ENCODE results near the gene ABHD12.

Gene ABHD12

DNA sequence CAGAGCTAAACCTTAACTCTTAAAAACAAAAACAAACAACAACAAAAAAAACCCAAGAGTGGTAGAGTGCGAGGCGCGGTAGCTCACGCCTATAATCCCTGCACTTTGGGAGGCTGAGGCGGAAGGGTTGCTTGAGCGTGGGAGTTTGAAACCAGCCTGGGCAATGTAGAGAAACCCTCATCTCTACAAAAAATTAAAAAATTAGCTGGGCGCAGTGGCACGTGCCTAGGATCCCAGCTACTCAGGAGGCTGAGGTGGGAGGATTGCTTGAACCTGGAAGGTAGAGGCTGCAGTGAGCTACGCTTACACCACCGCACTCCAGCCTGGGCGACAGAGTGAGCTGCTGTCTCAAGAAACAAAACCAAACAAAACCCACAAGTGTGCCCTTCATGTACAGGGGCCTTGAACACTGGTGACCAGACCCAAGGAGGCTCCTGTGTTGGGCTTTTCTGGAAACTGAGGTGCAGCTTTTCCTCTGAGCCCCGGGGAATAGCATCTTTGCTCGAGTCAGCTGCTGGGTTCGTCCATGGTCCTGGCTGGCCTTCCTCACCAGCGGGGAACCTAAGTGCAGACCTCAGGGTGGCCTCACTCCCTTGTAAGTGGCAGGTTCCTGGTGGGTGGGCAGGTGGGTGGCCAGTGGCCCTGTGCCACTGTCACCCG lies 102.9 kb downstream of the ABHD12 start:
- no peak for DNase-seq

DNA sequence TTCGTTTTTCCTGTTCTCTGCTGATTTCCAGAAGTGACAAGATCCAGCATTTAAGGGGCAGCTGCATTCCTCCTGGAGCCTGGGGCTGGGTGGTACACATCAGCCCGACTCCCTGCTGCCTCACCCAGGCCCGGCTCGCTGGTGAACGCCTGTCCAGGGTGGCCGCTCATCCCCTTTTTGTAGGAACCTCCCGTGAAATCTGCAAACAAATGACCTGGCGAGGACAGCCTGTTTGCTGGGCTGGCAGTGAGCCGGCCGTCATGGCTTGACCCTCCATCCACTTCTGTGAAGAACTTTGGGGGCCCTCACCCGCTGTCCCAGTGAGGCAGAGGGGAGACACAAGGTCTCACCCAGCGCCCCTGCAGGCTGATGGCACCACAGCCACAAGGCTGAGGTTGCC lies 103.7 kb downstream of the ABHD12 start:
- DNase-seq = no peak

DNA sequence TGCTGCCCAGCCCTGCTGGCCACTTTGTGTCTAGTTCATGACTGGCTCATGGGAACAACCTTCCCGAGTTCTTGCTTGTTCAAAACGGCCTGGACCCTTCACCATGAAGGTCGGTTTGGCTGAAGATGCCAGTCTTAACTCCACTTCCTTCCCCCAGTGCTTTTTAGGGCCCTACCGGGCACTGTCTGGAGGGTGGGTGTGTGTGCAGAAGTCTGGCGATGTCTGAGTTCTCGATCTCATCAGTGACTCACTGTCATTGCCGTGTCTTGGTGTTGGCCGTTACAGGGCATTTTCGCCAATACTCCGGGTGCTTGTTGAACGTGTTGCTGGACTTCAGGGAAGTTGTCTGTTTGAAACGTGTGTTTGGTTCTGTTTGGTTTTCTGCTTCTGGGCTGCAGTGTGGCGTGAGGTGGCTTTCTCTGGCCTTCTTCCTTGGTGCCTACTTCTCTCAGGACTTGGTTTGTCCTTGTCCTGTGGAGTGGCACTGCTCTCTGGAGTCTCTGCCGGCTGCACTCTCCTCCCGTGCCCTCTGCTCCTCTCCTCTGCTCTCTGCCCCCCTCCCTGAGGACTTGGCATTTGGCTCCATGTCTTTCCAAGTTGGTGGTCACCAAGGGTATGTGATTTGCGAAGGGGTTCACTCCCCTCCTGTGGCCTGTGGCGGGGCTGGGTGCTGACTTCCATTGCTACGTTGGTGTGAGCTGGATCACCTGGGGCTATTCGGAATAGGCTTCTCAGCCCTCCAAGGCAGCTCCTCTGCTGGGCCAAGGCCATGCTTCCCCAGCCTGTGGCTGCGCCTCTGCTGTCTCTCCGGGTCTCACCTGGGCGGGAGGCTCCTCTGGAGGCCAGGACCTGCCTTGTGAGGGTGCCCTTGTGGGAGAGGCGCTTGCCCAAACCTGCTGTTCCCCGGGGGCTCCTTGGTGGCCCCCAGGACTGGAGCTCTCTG lies 104.5 kb downstream of the ABHD12 start:
- no peak for DNase-seq

DNA sequence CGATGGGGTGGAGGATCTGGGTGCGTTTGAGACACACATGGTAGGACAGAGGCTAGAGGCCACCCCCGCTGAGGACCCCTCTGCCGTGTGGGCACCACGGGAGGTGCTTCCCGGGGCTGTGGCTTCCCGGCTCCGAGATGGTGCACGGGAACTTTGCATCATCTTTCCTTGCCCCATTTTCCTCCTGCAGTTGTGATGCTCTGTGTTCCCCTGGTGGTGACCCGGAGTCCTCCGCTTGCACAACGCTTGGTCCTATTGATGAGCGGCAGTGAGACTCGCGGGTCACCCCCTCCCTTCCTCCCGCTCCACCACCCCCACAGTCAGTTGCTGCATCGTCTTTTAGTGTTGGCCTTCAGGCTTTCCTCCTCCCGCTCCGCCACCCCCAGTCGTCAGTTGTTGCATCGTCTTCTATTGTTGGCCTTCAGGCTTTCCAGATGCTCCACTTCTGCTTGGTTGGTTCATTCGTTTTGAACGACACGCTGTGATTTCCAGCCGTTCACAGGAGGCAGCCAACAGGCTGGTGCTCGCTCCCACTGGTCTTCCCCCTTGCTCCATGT lies 105.5 kb downstream of the ABHD12 start:
- DNase-seq = no peak

DNA sequence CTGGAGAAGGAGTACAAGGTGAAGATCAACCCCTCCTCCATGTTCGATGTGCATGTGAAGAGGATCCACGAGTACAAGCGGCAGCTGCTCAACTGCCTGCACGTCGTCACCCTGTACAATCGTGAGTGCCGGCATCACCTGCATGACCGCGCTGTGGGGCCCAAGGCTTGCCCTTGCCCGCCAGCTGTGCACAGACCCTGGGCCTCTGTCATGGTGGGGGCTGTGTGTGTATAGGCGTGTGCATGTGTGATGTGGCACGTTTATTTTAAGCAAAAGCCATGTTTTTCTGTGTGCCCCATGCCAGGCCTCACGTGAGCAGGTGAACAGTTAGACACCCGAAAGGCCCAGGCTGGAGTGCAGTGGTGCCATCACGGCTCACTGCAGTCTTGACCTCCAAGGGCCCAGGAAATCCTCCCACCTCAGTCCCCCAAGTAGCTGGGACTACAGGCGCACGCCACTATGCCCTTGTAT lies 106.5 kb downstream of the ABHD12 start:
- DNase-seq = no peak

DNA sequence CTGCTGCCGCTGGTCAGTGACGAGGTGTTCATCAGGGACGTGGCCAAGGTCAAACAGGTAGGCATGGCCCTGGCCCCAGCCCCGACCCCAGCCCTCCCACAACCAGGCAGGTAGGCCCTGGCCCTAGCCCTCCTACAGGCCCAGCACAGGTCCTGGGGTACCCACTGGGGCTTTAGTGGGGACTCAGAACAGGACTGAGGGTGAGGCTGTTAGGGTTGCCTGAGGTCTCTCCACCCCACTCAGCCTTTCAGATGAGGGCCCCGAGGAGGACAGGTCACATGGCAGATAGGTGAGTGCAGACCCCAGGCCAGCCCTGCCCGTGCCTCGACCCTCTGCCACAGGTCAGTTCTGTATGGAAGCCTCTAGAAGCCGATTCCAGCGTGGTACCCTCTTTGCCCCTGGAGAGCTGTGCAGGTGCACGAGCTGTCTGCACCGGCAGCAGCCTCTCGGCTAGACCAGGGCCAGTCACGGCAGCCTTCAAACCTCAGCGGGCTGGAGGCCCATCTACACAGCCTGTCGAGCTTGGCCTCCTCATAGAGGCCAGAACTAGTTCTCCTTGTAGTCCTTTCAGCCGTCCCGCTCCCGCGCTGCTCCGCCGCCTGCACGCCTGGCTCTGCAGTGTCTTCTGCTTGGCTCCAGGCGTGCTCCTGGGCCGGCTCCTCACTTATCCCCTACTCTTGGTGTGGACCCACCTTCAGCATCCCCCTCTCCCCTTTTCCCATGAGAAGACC lies 107.2 kb downstream of the ABHD12 start:
- DNase-seq = no peak

DNA sequence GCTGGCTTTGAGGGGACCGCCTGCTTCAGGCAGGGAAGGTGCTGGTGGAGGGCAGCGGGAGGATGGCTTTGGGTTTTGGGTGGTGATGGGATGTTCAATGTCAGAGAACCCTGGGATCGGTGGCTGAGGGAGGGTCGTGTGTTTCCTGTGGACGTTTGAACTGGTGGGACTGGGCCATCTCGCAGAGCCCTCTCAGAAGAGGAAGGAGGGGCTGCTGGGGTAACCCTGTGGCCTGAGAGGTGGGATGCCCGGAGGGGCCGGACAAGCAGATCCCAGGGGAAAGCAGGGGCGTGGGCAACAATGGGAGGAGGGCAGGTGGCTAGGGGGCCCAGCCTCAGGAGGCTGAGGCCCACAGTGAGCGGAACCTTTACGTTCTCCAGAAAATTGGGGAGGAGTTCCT lies 107.8 kb downstream of the ABHD12 start:
- no peak for DNase-seq

DNA sequence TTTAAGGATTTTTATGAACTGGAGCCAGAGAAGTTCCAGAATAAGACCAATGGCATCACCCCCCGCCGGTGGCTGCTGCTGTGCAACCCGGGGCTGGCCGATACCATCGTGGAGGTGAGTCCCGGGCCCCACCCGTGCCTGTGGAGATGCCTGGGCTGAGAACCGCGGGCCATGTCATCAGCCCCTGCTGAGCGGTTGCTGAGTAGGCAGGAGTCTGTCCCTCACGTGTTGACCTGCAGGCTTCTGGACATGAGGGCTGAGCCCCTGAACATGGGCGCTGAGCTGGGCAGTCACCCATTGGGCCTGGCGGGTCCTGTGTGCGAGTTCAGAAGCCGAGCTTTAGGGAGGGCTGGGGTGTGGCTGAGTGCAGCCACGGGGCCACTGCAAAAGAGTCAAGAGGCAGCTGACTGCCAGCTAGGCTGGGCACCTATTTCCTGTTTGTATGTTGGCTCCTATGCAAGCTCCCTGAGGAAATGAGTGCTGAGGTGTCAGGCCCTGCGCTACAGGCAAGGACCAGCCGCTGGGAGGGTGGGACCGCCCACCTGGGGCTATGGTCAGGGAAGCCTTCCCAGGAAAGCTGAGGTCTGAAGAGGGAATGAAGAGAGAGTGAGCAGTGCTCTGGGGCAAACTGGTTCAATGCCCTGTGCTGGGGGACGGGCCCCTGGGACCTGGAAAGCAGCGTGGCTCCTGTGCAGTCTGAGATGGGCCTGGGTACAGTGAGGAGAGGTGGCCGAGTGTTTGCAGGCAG lies 108.4 kb downstream of the ABHD12 start:
- no peak for DNase-seq

DNA sequence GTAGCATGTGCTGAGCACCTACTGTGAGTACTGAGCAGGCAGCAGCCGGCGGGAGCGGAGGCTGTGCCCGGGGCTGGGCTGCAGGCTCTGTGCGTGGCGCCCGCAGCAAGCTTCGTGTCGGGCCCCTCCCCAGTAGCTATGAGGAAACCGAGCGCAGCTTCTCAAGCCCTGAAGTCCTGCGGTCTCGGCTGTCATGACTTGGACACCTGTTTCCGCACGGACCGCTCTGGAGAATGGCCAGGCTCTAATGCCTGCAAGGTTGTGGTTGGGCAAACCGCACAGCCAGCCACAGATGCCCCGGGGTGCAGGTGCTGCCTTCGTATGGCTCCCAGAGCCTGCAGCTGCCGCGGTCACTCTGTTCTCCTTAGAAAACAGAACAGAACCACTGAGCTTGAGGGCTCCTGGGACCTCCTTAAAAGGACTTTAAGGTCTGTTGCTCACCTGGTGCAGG lies 109.1 kb downstream of the ABHD12 start:
- no peak for DNase-seq

DNA sequence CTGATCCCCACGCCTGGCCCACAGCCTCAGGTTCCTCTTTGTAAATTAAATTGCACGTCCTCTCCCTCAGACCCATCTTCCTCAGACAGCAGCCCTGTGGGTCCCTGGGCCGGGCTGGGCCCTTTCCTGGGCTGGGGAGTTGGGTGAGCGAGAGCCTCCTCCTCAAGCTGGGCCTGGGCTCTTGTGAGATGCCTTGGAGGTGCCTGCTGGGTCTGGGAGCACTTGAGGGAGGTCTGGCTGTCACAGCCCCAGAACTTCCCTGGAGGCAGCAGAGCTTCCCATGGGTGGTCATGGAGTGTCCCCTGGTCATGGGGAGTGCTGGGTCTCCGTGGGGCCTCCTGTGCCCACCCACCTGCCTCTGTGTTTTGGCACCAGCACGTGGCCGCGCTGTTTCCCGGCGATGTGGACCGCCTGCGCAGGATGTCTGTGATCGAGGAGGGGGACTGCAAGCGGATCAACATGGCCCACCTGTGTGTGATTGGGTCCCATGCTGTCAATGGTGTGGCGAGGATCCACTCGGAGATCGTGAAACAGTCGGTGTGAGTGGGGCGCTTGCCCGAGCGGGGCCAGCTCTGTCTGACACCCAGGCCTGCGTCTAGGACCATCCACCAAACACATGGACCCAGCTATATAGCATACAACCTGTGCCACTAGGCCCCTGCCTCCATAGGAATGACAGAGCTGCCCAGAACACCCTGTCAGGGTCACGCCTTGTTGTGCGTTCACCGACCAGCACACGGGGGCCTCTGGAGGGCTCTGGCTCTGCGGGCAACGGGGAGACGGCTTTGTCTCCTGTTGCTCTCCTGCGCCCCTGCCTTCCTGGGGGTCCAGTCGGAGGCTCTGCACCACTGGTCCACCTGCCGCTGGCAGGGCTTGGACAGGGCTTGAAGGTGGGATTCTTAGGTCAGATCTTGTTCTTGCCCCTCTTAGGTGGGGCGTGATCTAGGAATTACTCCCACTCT lies 109.8 kb downstream of the ABHD12 start:
- DNase-seq = no peak

DNA sequence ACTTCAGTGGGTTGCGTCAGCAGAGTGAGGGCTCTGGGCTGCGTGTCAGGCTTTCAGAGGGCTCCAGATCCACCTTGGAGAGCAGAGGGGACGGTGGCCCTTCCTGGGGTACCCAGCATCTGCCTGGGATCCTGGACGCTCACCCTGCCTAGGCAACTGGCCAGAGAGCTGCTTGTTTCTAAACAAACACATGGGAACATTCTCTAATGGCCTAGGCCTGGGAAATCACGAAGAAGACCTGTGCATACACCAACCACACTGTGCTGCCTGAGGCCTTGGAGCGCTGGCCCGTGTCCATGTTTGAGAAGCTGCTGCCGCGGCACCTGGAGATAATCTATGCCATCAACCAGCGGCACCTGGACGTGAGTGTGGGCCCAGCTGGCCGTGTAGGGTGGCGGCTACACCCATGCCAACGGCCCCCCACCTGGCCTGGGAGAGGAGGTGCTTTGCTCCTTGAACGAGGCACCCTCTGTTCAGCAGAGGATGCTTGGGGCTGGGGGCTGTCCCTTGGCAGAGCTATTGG lies 110.5 kb downstream of the ABHD12 start:
- DNase-seq = no peak

DNA sequence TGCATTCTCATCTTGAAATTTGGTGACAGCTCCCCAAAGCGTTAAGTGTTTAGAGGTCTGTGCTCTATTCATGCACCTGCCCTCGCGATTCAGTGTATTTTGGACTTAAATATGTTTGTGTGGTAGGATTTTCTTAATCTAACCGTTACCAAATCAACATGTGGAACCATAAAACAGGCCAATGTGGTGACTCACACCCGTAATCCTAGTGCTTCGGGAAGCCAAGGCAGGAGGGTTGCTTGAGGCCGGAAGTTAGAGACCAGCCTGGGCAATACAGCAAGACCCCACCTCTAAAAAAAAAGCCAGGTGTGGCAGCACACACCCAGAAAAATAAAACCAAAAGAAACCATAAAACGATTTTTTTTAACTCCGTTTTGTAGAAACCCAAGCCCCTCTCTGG lies 111.2 kb downstream of the ABHD12 start:
- DNase-seq = no peak

DNA sequence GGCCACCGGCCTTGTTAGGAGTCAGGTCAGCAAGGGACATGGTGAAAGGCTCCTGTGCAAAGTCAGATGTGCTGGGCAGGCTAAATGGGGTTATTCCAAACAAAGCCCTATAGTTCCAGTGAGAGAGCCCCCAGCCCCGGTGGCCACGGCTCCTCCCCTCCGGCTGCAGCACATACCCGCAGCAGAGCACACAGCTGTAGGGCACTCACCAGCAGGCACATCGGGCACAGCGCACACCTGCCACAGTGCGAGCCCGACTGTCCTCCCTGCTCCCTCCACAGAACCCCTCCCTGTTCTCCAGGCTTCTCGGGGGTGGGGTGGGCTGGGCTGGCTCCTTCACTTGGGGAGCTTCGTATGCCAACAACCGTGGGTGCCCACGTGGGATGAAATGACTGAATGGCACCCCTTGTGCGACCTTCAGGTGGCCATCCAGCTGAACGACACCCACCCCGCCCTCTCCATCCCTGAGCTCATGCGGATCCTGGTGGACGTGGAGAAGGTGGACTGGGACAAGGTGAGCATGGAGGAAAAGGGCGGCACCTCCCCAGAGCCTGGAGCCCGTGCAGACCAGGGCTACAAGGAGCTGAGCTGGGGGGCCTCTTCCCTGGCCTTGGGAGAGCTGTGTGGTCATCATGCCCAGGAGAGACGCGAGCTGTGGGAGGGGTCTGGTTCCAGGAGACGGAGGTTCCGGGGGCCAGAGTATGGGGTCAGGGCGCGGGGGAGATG lies 111.8 kb downstream of the ABHD12 start:
- DNase-seq = no peak

DNA sequence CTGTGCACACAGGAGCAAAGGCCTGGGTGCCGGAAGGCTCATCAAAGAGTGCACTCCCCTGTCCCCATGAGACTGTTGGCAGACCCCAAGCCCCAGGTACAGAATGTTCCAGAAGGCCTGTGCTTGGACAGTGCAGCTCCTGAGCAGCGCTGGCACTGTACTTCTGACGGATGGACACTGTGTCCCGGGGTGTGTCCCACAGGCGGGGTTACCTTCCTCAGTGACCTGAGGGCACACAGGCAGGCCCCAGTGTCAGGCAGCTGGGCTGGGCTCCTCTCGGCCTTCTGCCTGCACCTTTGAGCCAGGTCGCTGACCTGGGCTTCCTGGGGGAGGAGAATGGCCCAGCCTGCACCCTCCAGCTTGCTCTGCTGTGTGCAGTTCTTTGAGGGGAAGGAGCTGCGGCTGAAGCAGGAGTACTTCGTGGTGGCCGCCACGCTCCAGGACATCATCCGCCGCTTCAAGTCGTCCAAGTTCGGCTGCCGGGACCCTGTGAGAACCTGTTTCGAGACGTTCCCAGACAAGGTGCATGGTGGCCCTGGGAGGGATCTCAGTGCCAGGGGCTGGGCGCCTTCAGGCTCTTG lies 112.6 kb downstream of the ABHD12 start:
- no peak for DNase-seq

DNA sequence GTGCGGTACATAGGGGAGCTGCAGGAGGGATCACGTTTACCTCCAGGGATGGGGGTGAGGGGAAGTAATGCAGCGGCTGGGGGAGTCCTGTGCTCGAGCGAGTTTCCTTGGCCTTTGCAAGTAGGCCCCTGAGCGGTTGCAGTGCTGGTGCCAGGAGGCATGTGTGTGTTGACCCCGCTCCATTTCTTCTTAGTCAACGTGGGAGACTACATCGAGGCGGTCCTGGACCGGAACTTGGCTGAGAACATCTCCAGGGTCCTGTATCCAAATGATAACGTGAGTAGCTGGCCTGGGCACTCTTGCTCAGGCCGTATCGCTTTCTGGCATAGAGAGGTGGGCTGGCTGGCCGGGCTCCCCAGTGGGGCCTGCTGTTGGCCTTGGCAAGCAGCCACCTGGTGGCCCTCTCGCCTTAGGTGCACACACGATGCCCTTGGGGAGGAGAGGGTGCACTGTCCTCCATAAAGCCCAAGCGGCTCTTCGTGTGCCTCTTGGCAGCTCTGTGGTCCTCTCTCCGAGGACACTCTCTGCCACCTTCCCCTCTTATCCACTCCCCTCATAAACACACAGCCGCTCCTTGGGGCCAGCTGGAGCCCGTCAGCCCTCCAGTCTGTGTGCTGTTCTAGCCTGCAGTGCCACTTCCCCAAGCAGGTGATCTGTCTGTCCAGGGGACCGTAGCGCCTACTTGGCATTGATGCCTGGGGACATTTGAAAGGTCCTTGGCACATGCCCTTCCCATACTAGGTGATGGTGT lies 113.4 kb downstream of the ABHD12 start:
- no peak for DNase-seq

DNA sequence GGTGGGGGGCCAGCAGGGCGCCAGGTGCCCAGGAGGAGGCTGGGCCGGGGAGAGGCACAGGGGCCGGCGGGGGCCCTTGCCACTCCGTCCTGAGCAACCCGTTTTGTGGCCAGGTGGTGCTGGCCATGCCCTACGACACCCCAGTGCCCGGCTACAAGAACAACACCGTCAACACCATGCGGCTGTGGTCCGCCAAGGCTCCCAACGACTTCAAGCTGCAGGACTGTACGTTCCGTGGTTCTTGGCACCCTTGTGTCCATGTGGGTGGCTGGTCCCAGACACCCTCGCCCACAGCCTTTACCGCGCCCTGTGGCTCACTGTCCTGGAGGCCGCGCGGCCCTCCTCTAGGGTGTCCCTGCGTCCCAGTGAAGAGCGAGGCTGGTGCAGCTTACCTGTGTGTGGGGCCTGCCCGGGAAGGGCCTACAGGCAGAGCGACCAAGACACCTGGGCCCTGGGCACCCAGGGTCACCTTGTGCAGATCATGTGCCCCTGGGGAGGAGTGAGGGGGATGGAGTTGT lies 114.0 kb downstream of the ABHD12 start:
- no peak for DNase-seq

DNA sequence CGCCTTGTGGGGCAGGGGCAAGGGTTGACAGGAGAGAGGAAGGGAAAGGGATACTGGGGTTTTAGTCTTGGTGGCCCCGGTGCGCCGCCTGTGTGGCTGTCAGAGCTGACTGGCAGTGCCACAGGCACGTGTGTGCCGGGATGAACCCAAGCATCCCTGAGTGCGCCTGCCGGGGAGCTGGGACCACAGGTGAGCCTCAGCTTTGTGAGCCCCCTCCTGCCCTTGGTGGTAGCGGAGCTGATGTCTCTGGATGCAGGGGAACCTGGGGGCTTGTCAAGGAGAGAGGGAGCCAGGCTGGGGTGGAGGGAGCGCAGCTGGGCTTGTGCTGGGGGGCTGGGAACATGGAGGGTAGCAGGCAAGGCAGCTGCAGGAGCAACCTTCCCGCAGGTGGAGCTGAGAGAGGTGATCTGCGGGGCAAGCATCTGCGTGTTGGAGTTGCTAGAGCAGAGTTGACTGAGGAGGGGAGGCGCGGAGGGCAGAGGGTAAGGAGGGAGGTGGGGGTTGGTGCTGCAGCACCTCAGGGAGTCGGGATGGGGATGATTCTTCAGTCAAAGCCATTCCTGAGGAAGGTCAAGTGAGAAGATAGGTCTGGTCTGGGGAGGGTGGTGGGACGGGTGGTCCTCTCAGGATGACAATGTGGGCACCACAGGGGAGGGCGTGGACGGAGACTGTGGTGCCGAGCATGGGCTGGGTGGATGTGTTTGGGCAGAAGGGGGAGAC lies 114.7 kb downstream of the ABHD12 start:
- DNase-seq = no peak

Measured in amniotic stem cell (primary cell).